HS-27A (cell line): Measurements from ENCODE around the gene CSNK2A3.

Source experiments
- DNase-seq: peaks from one replicate; pipeline ENCODE4 v3.0.0-alpha.2; 2012; ENCODE audit warnings: low read depth, missing footprints

CSNK2A3 gene

DNA sequence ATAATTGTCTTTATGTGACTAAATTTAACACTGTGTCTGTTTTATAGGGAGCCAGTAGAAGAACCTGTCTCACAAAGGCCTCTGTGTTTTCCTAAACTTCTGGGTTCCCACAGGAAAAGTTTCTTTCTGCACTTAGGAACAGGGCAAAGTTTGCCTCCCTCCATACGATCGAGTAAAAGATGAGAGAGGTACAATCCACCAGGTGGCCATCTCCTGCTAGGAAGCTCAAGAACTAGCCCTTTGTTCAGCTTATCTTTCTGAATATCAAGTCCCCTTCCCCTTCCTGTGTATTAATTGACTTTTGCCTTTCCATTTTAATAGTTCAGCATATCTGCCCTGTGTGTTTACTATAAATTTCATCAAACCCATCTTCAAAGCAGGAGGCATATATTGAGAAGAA, 18.0 kb downstream of the CSNK2A3 start:
- no peak for DNase-seq

GRCh38 chr11:11334607-11335006, 18.4 kb downstream of the CSNK2A3 start:
- DNase-seq: no peak

DNA sequence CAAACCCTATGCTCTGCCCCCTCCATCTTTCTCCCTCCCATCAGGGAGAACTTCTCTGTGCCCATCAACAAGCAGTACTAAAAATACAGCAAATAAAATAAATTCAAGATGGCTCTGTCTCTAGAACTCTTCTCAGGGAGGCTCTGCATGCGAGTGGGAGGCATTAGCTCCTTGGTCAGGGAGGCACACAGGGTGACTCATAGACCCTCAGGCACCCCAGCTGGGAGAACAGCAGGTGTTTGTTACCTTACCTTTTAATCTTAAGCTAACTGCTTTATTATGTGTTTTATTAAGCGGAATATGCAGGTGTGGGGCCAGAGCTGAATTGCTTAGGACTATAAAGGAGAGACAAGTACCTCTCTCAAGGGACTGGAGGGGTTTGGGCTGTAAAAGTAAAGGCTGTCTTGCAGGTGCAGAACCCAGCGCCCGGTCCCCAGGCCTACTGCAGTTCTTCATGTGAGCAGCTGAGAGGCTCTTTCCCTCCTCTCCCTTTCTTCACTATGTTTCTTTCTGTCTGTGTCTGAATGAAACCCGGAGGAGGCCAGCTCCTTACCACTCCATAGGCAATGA, 20.8 kb downstream of the CSNK2A3 start:
- no peak for DNase-seq

- no peak for DNase-seq
These were observed 23.8 kb downstream of the CSNK2A3 start for GRCh38 chr11:11329062-11329806.

DNA sequence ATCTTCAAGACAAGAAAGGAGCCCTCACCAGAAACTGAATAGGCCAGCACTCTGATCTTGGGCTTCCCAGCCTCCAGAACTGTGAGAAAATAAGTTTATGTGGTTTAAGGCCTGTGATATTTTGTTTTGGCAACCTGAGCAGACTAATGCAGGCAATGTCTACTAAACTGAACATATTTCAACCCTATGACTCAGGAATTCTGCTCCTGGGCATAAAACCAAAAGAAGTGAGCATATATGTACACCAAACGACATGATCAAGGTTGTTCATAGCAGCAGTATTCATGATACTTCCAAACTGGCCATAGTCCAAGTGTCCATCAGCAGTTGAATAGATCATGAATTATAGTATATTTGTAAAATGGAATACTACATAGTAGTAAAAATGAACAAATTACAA, 29.0 kb downstream of the CSNK2A3 start:
- DNase-seq: no peak

GRCh38 chr11:11322101-11322500, 30.9 kb downstream of the CSNK2A3 start:
- DNase-seq: no peak

DNA sequence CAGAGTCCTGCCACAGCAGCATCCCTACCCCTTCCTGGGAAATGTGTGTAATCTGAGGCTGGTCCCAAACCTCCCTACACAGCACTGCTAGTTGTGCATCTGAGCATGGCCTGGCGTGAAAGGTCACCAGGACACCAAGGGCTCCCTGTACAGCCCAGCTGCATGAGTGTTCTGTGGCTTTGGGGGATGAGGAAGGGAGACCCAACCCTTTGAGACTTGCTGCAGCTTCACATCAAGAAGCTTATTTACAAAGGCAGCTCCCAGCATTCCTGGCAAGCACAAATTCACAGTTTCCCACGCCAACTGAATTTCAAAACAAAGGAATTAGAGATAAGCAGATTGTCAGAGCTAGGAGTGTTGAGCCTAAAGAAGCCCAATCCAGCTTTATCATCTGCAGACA, 32.2 kb downstream of the CSNK2A3 start:
- no peak for DNase-seq

GRCh38 chr11:11318961-11319360, 34.1 kb downstream of the CSNK2A3 start:
- DNase-seq: no peak

DNA sequence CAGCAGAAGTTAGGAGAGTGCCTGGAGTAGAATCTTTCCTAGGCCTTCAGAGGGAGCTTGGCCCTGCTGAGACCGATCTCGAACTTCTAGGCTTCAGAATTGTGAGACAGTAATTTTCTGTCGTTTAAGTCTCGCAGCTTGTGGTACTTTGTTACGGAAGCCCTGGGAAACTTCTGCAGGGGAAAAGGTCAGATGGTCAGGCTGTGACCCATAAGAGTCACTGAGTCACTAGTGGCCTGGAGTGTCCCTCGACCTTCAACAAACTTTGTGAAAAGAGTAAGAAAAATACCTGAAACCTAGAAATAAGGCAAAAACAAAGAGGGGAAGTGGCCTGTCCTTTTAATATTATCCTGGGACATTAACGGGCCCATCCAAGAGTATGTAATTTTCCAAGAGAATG, 34.6 kb downstream of the CSNK2A3 start:
- no peak for DNase-seq

GRCh38 chr11:11316651-11317230, 36.3 kb downstream of the CSNK2A3 start:
- no peak for DNase-seq

DNA sequence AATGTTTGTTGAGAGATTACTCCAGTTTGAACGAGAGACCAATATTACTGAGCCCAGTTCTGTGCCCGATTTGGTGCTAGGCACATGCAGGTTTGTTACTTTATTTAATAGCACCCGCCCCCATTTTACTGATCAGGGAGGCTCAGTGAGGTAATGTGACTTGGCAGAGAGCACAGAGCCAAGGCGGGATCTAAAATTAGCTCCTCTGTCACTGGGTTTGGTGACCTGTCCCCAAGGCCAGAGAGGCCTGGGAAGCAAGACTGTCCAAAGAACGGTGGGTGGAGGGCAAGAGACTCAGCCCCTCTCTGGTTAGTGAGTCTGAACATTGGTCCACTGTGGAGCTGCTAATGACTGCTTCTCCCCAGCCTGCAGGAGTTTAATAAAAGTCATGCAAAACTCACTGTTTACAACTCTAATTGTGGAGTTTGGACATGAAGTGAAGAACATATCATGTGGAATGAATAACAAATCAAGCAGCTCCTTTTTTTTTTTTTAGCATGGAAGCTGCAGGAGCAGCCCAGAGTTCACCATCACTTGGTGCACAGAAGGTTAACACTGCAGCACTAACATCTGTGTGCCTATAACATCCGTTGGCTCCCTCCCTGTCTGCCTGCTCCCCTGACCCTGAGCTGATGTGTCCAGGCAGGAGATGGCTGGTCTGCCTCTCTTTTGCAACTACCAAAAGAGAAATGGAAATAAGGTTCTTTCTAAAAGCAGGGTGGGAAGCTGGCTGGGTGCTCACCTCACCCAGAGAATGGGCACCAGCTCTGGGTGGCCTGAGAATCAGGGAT, 39.0 kb downstream of the CSNK2A3 start:
- no peak for DNase-seq

GRCh38 chr11:11313426-11313825, 39.6 kb downstream of the CSNK2A3 start:
- DNase-seq: no peak

DNA sequence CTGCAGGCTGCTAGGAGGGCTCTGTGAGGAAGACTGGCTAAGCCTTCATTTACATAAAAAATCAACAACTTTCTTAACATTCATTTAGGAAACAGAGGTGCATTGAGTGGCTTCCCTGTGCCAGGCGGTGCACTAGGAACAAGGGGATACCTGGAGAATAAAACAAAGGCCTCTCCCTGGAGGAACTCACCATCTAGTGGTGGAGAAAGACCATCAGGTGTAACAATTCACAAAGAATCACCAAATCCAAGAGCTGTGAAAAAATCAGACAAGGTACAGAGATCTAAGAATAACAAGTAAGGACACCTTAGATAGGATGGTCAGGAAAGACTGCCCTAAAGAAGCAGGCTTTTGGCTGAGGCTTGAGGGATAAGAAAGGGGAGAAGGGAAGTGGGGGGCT, 40.3 kb downstream of the CSNK2A3 start:
- DNase-seq: no peak

DNA sequence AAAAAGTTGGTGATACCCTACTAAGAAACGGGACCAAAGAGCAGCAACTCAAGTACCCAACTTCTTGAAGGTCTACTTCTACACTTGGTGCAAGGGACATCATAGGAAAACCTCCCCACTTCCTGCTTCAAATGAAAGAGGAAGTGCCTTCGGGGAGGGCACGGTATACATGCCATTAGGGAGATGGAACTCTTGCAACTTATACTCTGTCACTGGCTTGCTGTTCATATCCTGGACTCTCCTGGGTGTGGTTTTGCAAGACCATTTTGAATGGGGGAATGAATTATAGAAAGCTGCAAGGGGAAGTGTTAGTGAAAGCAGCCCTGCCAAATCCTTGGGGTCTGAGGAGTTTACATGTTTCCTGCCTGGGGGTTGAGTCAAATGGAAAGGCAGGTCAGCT, 41.9 kb downstream of the CSNK2A3 start:
- no peak for DNase-seq

DNA sequence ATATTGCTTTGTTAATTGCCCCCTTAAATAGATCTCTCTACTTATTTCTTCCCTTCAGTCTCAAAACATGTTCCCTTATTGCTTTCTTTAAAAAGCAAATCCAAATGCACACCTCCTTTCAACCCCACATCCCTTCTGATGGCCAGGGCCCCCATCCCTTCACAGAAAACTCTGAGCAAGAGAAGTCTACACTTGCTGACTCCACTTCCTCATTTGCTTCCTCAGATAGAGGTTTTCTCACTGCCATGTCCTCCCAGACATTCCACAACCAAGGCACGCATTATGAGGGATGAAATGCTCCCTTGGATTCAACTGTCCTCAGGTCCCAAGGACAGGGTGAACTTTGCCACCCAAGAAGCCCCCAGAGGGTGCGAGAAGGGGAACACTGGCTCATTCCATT, 43.1 kb downstream of the CSNK2A3 start:
- no peak for DNase-seq

- DNase-seq: no peak
These were observed 44.8 kb downstream of the CSNK2A3 start for GRCh38 chr11:11308249-11308648.

DNA sequence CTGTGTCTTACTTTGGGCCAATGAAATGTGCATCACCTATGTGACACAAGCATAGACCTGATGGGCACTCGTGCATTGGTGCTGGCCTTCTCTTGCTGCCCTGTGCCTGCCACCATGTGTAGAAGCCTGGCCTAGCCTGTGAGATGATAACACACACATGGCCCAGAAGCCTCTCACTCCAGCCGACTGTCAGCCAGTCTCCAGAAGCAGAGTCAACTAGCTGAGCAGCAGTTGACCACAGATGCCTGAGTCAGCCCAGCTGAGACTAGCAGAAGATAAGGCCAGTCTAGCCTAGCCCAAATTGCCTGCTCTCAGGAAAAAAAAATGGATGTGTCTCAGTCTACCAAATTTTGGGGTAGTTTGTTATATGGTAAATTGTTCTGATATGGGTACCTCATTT, 46.2 kb downstream of the CSNK2A3 start:
- DNase-seq: peak; percentile 4

DNA sequence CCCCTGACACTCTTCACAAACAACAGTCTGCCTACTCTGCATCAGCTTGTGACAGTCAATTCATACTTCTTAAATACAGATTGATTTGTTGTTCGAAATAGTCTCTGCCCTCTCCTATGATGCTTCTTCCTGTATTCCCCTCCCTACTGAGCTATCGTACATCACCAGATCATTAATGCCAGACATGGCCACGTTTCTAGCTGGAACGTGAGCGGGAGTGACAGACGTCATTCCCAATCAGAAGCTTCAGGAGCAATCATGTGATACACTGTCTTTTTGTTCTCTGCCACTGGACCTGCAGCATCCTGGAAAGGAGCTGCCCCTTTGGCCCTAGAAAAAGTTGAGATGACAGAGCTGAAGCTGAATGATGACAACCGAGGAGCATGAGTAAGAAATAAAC, 48.5 kb downstream of the CSNK2A3 start:
- no peak for DNase-seq

DNA sequence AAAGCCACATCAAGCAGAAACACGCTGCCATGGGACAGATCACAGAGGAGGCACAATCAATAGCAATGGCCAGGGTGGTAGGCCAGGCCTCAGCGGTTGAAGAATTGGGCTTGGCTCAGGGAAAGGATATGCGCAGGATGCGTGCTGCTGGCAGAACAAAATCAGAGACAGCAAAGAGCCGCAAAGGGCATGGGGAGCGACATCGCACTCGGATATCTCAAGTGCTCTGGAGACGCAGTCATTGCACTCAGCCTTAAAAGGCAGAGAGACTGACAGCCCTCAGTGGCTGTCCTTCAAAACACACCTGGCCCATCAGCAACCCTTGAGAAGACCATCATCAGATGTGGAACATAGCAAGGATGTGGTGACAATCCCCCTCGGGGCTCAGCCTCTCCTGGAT, 50.5 kb downstream of the CSNK2A3 start:
- no peak for DNase-seq
